ENCODE data around the gene TEX52. TPM values are rescaled to one million over a fixed set of nuclear protein-coding genes. Genes with fewer than 3 reads are reported as not detected.

The TEX52 gene
- total RNA-seq, 2 donors from 2014 or later = 0.22 to 0.29 TPM

- Mint-ChIP-seq H3K4me1 (peaks cover 10% of the 10 kb centered on the region), H3K36me3 (ENCODE audit: low read depth) (peaks cover 43% of the 10 kb centered on the region), H3K4me3 (no peak overlapping the region), H3K27ac (no peak overlapping the region), H3K27me3 (ENCODE audit: insufficient read depth) (no peaks in the 10 kb centered on the region), H3K9me3 (no peaks in the 10 kb centered on the region)
- no peaks in the 10 kb centered on the region for H3K4me1 ChIP-seq (ENCODE audit: control insufficient read depth, insufficient read depth, low read length)
- no peak for TF ChIP-seq CTCF (conservative IDR thresholded peaks at IDR 0.05)
- no peaks in the 10 kb centered on the region for H3K27me3 ChIP-seq (ENCODE audit: control insufficient read depth, insufficient read depth, low read length, poor library complexity, severe bottlenecking)
- no peak overlapping the region for H3K9ac ChIP-seq (ENCODE audit: extremely low read depth, low read length, poor library complexity, severe bottlenecking)
- WGBS, 2 experiments (ENCODE audit: insufficient coverage in 1 of 2, insufficient read length in 1 of 2) = 92 to 95% methylated on average over 8 to 10 of the region's 10 CpGs
- no peak overlapping the region for H3K4me3 ChIP-seq (ENCODE audit: low read length)
- DNase-seq = no peak
- no peaks in the 10 kb centered on the region for H3K9me3 ChIP-seq (ENCODE audit: control insufficient read depth, low read length)
- H3K27ac ChIP-seq (ENCODE audit: low read depth, low read length) = no peak overlapping the region
- peaks cover 35% of the 10 kb centered on the region for H3K36me3 ChIP-seq (ENCODE audit: control insufficient read depth, insufficient read depth, low read length)
These were observed 30.1 kb upstream of the TEX52 start for GRCh38 chr12:2886768-2887450.

DNA sequence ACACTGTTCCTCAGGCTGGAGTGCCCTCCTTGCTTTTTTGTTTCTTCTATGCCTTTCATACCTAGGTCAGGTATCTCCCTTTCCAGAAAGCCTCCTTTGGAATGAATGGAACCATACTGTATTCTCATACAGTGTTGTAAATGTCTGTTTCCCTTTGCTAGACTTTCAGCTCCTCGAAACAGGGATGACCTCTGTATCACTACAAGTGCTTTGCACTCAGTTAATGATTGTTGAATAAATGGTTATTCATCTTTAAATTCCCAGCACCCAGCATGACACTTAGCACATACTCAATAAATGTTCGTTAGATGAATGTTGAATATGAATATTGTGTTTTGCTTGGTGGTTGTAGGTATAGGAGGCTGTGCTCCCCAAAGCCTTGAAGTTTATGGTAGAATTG, 28.0 kb upstream of the TEX52 start:
- H3K36me3 Mint-ChIP-seq (ENCODE audit: low read depth) = peaks cover 50% of the 10 kb centered on the region
- no peaks in the 10 kb centered on the region for H3K27me3 ChIP-seq (ENCODE audit: control insufficient read depth, insufficient read depth, low read length, poor library complexity, severe bottlenecking)
- peaks cover 38% of the 10 kb centered on the region for H3K36me3 ChIP-seq (ENCODE audit: control insufficient read depth, insufficient read depth, low read length)
- no peaks in the 10 kb centered on the region for H3K9me3 Mint-ChIP-seq
- no peak for TF ChIP-seq CTCF (conservative IDR thresholded peaks at IDR 0.05)
- H3K4me1 ChIP-seq (ENCODE audit: control insufficient read depth, insufficient read depth, low read length) = no peaks in the 10 kb centered on the region
- H3K9ac ChIP-seq (ENCODE audit: extremely low read depth, low read length, poor library complexity, severe bottlenecking) = no peak overlapping the region
- 93% methylated on average over 2 of the region's 2 CpGs; no CpG with 5 or more reads in 1 of the 2 experiments for WGBS, 2 experiments (ENCODE audit: insufficient coverage in 1 of 2, insufficient read length in 1 of 2)
- H3K27ac ChIP-seq (ENCODE audit: low read depth, low read length) = no peak overlapping the region
- no peaks in the 10 kb centered on the region for H3K9me3 ChIP-seq (ENCODE audit: control insufficient read depth, low read length)
- H3K4me3 Mint-ChIP-seq = no peak overlapping the region
- H3K4me3 ChIP-seq (ENCODE audit: low read length) = no peak overlapping the region
- peak overlapping the region; percentile 22 for H3K27ac Mint-ChIP-seq
- no peaks in the 10 kb centered on the region for H3K27me3 Mint-ChIP-seq (ENCODE audit: insufficient read depth)
- H3K4me1 Mint-ChIP-seq = peaks cover 3% of the 10 kb centered on the region
- no peak for DNase-seq

DNA sequence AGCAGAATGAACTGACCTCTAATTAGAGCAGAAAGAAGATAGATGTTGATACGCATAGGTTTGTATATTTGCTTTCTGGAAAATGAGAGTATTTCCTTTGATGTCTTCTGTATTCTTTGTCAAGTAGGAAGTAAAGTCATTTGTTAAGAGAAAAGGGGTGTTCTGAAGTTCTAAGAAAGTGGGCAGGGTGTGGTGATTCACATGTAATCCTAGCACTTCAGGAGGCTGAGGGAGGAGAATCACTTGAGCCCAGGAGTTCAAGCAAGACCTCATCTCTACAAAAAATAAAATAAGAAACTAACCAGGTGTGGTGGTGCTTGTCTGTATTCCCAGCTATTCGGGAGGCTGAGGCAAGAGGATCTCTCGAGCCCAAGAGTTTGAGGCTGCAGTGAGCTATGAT, 23.0 kb upstream of the TEX52 start:
- Histone ChIP-seq H3K36me3 (ENCODE audit: control insufficient read depth, insufficient read depth, low read length) (peaks cover 10% of the 10 kb centered on the region), H3K27ac (ENCODE audit: low read depth, low read length) (no peak overlapping the region), H3K9ac (ENCODE audit: extremely low read depth, low read length, poor library complexity, severe bottlenecking) (no peak overlapping the region), H3K4me3 (ENCODE audit: low read length) (no peak overlapping the region), H3K27me3 (ENCODE audit: control insufficient read depth, insufficient read depth, low read length, poor library complexity, severe bottlenecking) (no peaks in the 10 kb centered on the region), H3K9me3 (ENCODE audit: control insufficient read depth, low read length) (no peaks in the 10 kb centered on the region), H3K4me1 (ENCODE audit: control insufficient read depth, insufficient read depth, low read length) (no peaks in the 10 kb centered on the region)
- WGBS, 2 experiments (ENCODE audit: insufficient coverage in 1 of 2, insufficient read length in 1 of 2) = 97 to 100% methylated on average over 2 to 3 of the region's 3 CpGs
- H3K27me3 Mint-ChIP-seq (ENCODE audit: insufficient read depth) = no peaks in the 10 kb centered on the region
- H3K36me3 Mint-ChIP-seq (ENCODE audit: low read depth) = peaks cover 27% of the 10 kb centered on the region
- no peak for DNase-seq
- H3K9me3 Mint-ChIP-seq = no peaks in the 10 kb centered on the region
- H3K4me3 Mint-ChIP-seq = no peak overlapping the region
- no peak overlapping the region for H3K27ac Mint-ChIP-seq
- peaks cover 21% of the 10 kb centered on the region for H3K4me1 Mint-ChIP-seq
- no peak for TF ChIP-seq CTCF (conservative IDR thresholded peaks at IDR 0.05)

All from endodermal cell (in vitro differentiated cells).